ENCODE results near the gene NDUFS6.

- TF ChIP-seq CTCF (conservative IDR thresholded peaks at IDR 0.05) (no peak), ZFX (IDR thresholded peaks at IDR 0.05) (no peak)
Measured at GRCh38 chr5:1821862-1822261, 20.7 kb downstream of the NDUFS6 start.
